Astrocyte (in vitro differentiated cells and primary cell): ENCODE data around the gene FNDC3A.

Experiments
- CTCF ChIP-seq: IDR thresholded peaks from 2 replicates; pipeline ENCODE4 v1.5.1; 2011; ENCODE audit warnings: low read depth, mild to moderate bottlenecking, inconsistent platforms, low read length, moderate library complexity; ENCODE audit not compliant: insufficient read depth
- EZH2 ChIP-seq: IDR thresholded peaks from 2 replicates; pipeline ENCODE4 v1.6.1; 2012; ENCODE audit warnings: mild to moderate bottlenecking, low read length, inconsistent platforms; ENCODE audit not compliant: insufficient read depth

- TF ChIP-seq CTCF = no peak
- no peak for TF ChIP-seq EZH2
Observed at GRCh38 chr13:49132479-49133002, 156.8 kb downstream of the FNDC3A start.
